NT2/D1 (cell line): Measurements from ENCODE around the gene KRT80.
A peak's percentile ranks its signal among the peaks of the same experiment; 100 is the strongest.

Experiments used
- DNase-seq: peaks from one replicate; pipeline ENCODE4 v3.0.0-alpha.2; 2011; ENCODE audit warnings: low read depth, low spot score
- H3K27me3 ChIP-seq: 2 replicates; pipeline ENCODE4 v1.6.0; 2011; ENCODE audit warnings: mild to moderate bottlenecking; ENCODE audit not compliant: insufficient read length, insufficient read depth
- H3K36me3 ChIP-seq: 2 replicates; pipeline ENCODE4 v1.6.1; 2011; ENCODE audit warnings: mild to moderate bottlenecking, low read length, mixed read lengths; ENCODE audit not compliant: insufficient read depth, insufficient read length
- H3K4me1 ChIP-seq: 2 replicates; pipeline ENCODE4 v1.5.1; 2011; ENCODE audit not compliant: insufficient read depth, insufficient read length
- H3K4me3 ChIP-seq: 2 replicates; pipeline ENCODE4 v1.5.1; 2011; ENCODE audit warnings: low read depth; ENCODE audit not compliant: insufficient read length
- H3K9ac ChIP-seq: 2 replicates; pipeline ENCODE4 v1.6.0; 2011; ENCODE audit warnings: low read depth; ENCODE audit not compliant: insufficient read length
- H3K9me3 ChIP-seq: 2 replicates; pipeline ENCODE4 v1.5.1; 2011; ENCODE audit warnings: mild to moderate bottlenecking, low read length; ENCODE audit not compliant: insufficient read depth
- SUZ12 ChIP-seq: IDR thresholded peaks from 2 replicates; pipeline ENCODE4 v1.6.1; 2011; ENCODE audit not compliant: insufficient read length, insufficient read depth; ENCODE audit errors: extremely low read depth
- YY1 ChIP-seq: IDR thresholded peaks from 2 replicates; pipeline ENCODE4 v1.6.1; 2011; ENCODE audit not compliant: insufficient read length, insufficient read depth
- ZNF274 ChIP-seq: IDR thresholded peaks from 2 replicates; pipeline ENCODE4 v1.6.1; 2011; ENCODE audit warnings: mild to moderate bottlenecking, low read depth, low read length

KRT80 gene

GRCh38 chr12:52189376-52190174 is 2.2 kb downstream of the KRT80 start:
- DNase-seq: no peak
- Histone ChIP-seq H3K36me3 (no peaks in the 10 kb centered on the region), H3K9ac (no peak overlapping the region), H3K9me3 (no peaks in the 10 kb centered on the region), H3K4me3 (no peak overlapping the region), H3K4me1 (peaks cover 46% of the 10 kb centered on the region), H3K27me3 (no peaks in the 10 kb centered on the region)
- TF ChIP-seq ZNF274 (no peak), YY1 (no peak), SUZ12 (no peak)

DNA sequence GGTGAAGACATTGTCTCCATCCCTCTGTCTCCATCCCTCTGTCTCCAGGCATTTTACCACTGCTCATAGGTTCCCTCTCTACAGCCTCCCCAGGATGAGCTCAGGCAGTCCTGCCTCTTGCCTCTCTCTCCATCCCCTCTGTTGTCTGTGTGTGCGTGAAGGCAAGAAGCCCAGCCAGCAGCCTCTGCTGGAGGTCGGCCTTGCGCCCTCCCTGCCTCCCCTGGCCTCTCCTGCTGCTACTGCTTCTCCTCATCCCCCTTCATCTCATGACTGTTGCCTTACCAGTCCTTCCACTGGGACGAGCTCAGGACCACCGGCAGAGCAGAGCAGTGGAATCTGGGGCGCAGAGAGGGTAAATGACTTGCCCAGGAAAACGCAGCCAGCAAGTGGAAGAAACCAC is 3.2 kb downstream of the KRT80 start:
- no peak for TF ChIP-seq YY1
- no peak for TF ChIP-seq SUZ12
- TF ChIP-seq ZNF274: no peak
- no peak overlapping the region for H3K4me3 ChIP-seq
- H3K36me3 ChIP-seq: no peaks in the 10 kb centered on the region
- no peaks in the 10 kb centered on the region for H3K27me3 ChIP-seq
- H3K9ac ChIP-seq: no peak overlapping the region
- no peaks in the 10 kb centered on the region for H3K9me3 ChIP-seq
- H3K4me1 ChIP-seq: peaks cover 47% of the 10 kb centered on the region
- no peak for DNase-seq

DNA sequence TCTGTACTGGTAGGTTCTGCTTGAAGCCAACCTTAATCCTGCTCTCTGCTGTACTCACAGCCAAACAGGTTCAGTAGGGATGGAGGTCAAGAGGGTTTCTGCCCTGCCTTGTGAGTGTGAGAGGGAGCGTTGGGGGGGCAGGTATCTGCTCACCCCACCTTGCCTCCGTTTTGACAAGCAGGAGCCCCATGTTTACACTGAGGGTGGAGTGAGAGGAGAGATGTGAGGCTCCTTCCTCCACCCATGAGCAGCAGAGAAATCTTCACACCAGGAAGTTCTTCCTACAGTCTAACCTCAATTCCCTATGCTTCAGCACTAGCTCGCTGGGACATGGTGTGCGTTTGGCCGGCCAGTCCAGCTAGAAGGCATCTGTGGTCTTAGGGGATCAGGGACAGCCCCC is 4.2 kb downstream of the KRT80 start:
- Histone ChIP-seq H3K9ac (peak overlapping the region; percentile 51), H3K27me3 (no peaks in the 10 kb centered on the region), H3K9me3 (no peaks in the 10 kb centered on the region), H3K36me3 (no peaks in the 10 kb centered on the region), H3K4me1 (peaks cover 49% of the 10 kb centered on the region), H3K4me3 (no peak overlapping the region)
- no peak for TF ChIP-seq SUZ12
- TF ChIP-seq ZNF274: no peak
- no peak for TF ChIP-seq YY1
- no peak for DNase-seq

- peak overlapping the region; percentile 51 for H3K9ac ChIP-seq
- TF ChIP-seq SUZ12 (no peak), YY1 (no peak), ZNF274 (no peak)
These were observed 4.6 kb downstream of the KRT80 start for GRCh38 chr12:52187206-52187605.

DNA sequence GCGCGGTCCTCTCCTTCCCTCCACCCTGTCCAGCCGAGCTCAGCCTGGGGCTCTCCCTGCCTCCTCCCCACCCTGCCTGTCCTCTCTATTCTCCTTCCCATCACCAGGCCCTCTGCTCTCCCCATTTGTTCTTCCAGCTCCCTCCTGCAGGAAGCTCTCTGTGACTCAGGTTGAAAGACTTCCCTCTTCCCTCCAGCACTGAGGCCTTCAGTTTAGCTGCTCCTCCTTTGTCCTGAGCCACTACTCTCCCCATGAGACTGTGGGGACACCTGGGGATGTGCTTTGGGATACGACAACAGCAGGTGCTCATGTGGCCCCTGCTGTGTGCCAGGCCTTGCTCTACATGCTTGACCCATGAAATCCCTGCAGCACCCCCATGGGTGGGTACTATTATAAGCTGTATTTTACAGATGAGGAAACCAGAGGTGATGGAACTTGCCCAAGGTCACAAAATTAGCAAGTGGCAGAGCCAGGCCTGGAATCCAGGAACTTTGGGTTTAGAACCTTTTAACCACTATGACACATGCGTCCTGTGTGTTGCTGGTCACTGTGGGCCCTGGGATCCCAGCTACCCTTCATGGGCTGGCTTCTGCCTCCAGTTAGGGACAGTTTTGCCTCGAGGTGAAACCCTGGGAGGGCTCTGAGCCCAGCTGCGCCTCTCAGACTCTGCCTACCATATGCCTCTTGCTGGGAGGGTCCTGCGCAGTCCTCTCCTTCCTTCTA is 5.5 kb downstream of the KRT80 start:
- DNase-seq: peak; percentile 54
- Histone ChIP-seq H3K4me1 (peaks cover 58% of the 10 kb centered on the region), H3K9ac (no peak overlapping the region), H3K9me3 (no peaks in the 10 kb centered on the region), H3K27me3 (no peaks in the 10 kb centered on the region), H3K36me3 (no peaks in the 10 kb centered on the region), H3K4me3 (no peak overlapping the region)
- no peak for TF ChIP-seq ZNF274
- TF ChIP-seq SUZ12: no peak
- TF ChIP-seq YY1: no peak

More at GRCh38 chr12:52187206-52187605, 4.6 kb downstream of the KRT80 start:
- Histone ChIP-seq H3K4me1 (peaks cover 54% of the 10 kb centered on the region), H3K9me3 (no peaks in the 10 kb centered on the region), H3K4me3 (no peak overlapping the region), H3K27me3 (no peaks in the 10 kb centered on the region), H3K36me3 (no peaks in the 10 kb centered on the region)
- DNase-seq: no peak

GRCh38 chr12:52185400-52185967 is 6.3 kb downstream of the KRT80 start:
- Histone ChIP-seq H3K4me3 (no peak overlapping the region), H3K36me3 (no peaks in the 10 kb centered on the region), H3K27me3 (no peaks in the 10 kb centered on the region), H3K9me3 (no peaks in the 10 kb centered on the region), H3K9ac (no peak overlapping the region), H3K4me1 (peaks cover 59% of the 10 kb centered on the region)
- TF ChIP-seq YY1: no peak
- no peak for TF ChIP-seq ZNF274
- TF ChIP-seq SUZ12: no peak
- no peak for DNase-seq

GRCh38 chr12:52184813-52185212 is 7.0 kb downstream of the KRT80 start:
- Histone ChIP-seq H3K9me3 (no peaks in the 10 kb centered on the region), H3K27me3 (no peaks in the 10 kb centered on the region), H3K4me1 (peaks cover 59% of the 10 kb centered on the region), H3K4me3 (no peak overlapping the region), H3K9ac (no peak overlapping the region), H3K36me3 (no peaks in the 10 kb centered on the region)
- TF ChIP-seq YY1: no peak
- TF ChIP-seq ZNF274: no peak
- TF ChIP-seq SUZ12: no peak
- DNase-seq: no peak
